Measurements from ENCODE around the gene PHACTR2.
"Not testable (repeated sequence)": the region's sequence is repeated elsewhere in the genome, so short reads cannot be mapped to it uniquely, and the experiment has no call there.

PHACTR2 gene

GRCh38 chr6:143766185-143766553, 88.4 kb downstream of the PHACTR2 start:
- no peak for DNase-seq (ENCODE audit: low read depth in 3 of 3)

- DNase-seq (ENCODE audit: low read depth in 3 of 3) = no peak
Observed at GRCh38 chr6:143767433-143767832, 89.7 kb downstream of the PHACTR2 start.

- DNase-seq (ENCODE audit: low read depth in 3 of 3) = no peak
Observed at GRCh38 chr6:143772116-143773086, 94.6 kb downstream of the PHACTR2 start.

- DNase-seq (ENCODE audit: low read depth in 3 of 3) = no peak
Observed at GRCh38 chr6:143773506-143774150, 95.9 kb downstream of the PHACTR2 start.

- no peak for DNase-seq (ENCODE audit: low read depth in 3 of 3)
Observed at GRCh38 chr6:143774347-143774746, 96.6 kb downstream of the PHACTR2 start.

GRCh38 chr6:143775336-143775735, 97.6 kb downstream of the PHACTR2 start:
- DNase-seq (ENCODE audit: low read depth in 3 of 3) = no peak

GRCh38 chr6:143778926-143779325, 101.2 kb downstream of the PHACTR2 start:
- no peak for DNase-seq (ENCODE audit: low read depth in 3 of 3)

- no peak for DNase-seq (ENCODE audit: low read depth in 3 of 3)
Observed at GRCh38 chr6:143782481-143782880, 104.7 kb downstream of the PHACTR2 start.

- DNase-seq (ENCODE audit: low read depth in 3 of 3) = no peak
Observed at GRCh38 chr6:143783077-143783476, 105.3 kb downstream of the PHACTR2 start.

GRCh38 chr6:143784316-143784715, 106.6 kb downstream of the PHACTR2 start:
- no peak for DNase-seq (ENCODE audit: low read depth in 3 of 3)

GRCh38 chr6:143786371-143786770, 108.6 kb downstream of the PHACTR2 start:
- DNase-seq (ENCODE audit: low read depth in 3 of 3) = not testable (repeated sequence)

GRCh38 chr6:143792402-143793279, 114.9 kb downstream of the PHACTR2 start:
- DNase-seq (ENCODE audit: low read depth in 3 of 3) = no peak

- no peak for DNase-seq (ENCODE audit: low read depth in 3 of 3)
Observed at GRCh38 chr6:143793280-143793619, 115.5 kb downstream of the PHACTR2 start.

GRCh38 chr6:143796551-143796950, 118.8 kb downstream of the PHACTR2 start:
- not testable (repeated sequence) for DNase-seq (ENCODE audit: low read depth in 3 of 3)

GRCh38 chr6:143798487-143798886, 120.7 kb downstream of the PHACTR2 start:
- not testable (repeated sequence) for DNase-seq (ENCODE audit: low read depth in 3 of 3)

GRCh38 chr6:143802833-143803565, 125.2 kb downstream of the PHACTR2 start:
- DNase-seq (ENCODE audit: low read depth in 3 of 3) = no peak

GRCh38 chr6:143803769-143804568, 126.2 kb downstream of the PHACTR2 start:
- DNase-seq (ENCODE audit: low read depth in 3 of 3) = no peak

- no peak for DNase-seq (ENCODE audit: low read depth in 3 of 3)
Observed at GRCh38 chr6:143804835-143805239, 127.1 kb downstream of the PHACTR2 start.

GRCh38 chr6:143806282-143807102, 128.7 kb downstream of the PHACTR2 start:
- peak; percentile 76 to 82 (median 76) for DNase-seq (ENCODE audit: low read depth in 3 of 3)
